GM06990 (cell line): ENCODE measurements around the gene WIPF2.

Source experiments
- DNase-seq: peaks from one replicate; pipeline ENCODE4 v3.0.0-alpha.2; 2011; ENCODE audit not compliant: insufficient read length; ENCODE audit errors: extremely low read depth
- H3K27me3 ChIP-seq: replicated peaks from 2 replicates; pipeline ENCODE4 v1.6.0; 2011; ENCODE audit warnings: low read length; ENCODE audit not compliant: control insufficient read depth, insufficient read depth
- H3K36me3 ChIP-seq: 2 replicates; pipeline ENCODE4 v1.5.1; 2011; ENCODE audit warnings: low read length; ENCODE audit not compliant: control insufficient read depth, insufficient read depth
- H3K4me3 ChIP-seq: replicated peaks from 2 replicates; pipeline ENCODE4 v1.5.1; 2011; ENCODE audit warnings: low read depth, mild to moderate bottlenecking, control low read depth, low read length
- TF ChIP-seq, protein P1 (sequence below): IDR thresholded peaks from 2 replicates; pipeline ENCODE4 v1.5.1; 2011; ENCODE audit warnings: low read length, control low read depth, mild to moderate bottlenecking, inconsistent platforms; ENCODE audit not compliant: insufficient read depth, poor library complexity, severe bottlenecking

The WIPF2 gene

DNA sequence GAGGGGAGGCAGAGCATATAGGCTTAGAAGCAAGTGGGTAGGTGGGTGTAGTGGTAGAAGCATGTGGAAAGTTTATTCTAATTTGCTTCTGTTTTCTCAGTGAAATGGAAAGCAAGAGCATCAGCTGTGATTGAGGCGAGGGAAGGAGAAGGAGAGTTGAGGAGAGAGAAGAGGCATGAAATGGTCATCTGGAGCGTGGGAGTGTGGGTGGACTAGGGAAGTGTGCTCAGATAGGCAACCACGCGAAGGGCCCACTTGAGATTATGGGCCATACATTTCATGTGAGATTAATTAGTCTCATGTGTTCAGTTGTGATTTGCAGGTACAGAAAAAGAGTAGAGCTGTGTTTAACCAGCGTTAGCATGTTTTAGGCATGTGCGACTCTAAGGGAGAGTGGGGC is 47.8 kb downstream of the WIPF2 start:
- Histone ChIP-seq H3K27me3 (no peaks in the 10 kb centered on the region), H3K4me3 (no peak overlapping the region), H3K36me3 (peaks cover 10% of the 10 kb centered on the region)
- DNase-seq: no peak
- TF ChIP-seq, protein P1, sequence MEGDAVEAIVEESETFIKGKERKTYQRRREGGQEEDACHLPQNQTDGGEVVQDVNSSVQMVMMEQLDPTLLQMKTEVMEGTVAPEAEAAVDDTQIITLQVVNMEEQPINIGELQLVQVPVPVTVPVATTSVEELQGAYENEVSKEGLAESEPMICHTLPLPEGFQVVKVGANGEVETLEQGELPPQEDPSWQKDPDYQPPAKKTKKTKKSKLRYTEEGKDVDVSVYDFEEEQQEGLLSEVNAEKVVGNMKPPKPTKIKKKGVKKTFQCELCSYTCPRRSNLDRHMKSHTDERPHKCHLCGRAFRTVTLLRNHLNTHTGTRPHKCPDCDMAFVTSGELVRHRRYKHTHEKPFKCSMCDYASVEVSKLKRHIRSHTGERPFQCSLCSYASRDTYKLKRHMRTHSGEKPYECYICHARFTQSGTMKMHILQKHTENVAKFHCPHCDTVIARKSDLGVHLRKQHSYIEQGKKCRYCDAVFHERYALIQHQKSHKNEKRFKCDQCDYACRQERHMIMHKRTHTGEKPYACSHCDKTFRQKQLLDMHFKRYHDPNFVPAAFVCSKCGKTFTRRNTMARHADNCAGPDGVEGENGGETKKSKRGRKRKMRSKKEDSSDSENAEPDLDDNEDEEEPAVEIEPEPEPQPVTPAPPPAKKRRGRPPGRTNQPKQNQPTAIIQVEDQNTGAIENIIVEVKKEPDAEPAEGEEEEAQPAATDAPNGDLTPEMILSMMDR: no peak

DNA sequence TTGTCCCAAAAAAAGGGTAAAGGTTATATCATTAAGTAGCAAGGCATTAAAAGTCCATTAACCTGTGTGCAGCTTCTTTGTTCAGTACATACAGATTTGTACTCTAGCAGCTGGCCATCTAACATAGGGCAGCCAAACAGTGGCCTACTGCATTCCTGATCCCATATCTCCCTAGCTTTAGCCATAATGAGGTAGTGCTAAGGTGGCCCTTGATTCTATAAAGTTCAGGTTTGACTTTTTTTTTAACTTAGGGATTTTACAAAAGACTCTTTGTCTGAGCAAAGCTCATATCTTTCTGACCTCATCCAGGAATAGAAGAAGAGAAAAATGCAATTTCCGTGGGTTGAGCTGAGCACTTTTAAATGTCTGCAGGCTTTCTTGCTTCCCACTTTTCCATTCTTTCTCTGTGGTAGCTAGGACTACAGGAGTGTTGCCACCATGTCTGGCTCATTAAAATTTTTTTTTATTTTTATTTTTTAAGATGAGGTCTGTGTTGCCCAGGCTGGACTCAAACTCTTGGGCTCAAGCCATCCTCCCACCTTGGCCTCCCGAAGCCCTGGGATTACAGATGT is 49.1 kb downstream of the WIPF2 start:
- peaks cover 10% of the 10 kb centered on the region for H3K36me3 ChIP-seq

DNA sequence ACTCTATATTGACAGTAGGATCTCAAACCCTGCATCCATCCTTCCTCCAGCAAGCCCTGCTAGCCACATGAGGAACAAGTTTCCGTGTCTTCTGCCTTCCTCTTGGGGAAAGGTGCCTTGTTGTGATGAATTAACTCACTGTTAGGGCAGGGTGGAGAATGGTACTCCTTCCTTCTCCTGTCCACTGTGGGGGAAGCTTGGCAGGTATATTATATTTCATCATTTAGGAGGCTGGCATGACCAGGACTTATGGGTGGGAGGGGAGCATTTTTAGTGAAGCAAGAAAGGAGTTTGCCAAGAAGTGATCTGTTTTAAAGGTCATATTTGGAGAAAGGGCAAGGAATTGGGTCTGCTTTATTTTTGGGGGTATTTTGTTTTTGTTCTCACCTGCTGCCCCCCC is 59.3 kb downstream of the WIPF2 start:
- no peak for DNase-seq
- Histone ChIP-seq H3K36me3 (peaks cover 22% of the 10 kb centered on the region), H3K4me3 (no peak overlapping the region), H3K27me3 (no peaks in the 10 kb centered on the region)
- TF ChIP-seq, protein P1: no peak

More for the DNA sequence above, 49.1 kb downstream of the WIPF2 start:
- no peak for DNase-seq
- Histone ChIP-seq H3K27me3 (no peaks in the 10 kb centered on the region), H3K4me3 (no peak overlapping the region)
- TF ChIP-seq, protein P1: no peak

DNA sequence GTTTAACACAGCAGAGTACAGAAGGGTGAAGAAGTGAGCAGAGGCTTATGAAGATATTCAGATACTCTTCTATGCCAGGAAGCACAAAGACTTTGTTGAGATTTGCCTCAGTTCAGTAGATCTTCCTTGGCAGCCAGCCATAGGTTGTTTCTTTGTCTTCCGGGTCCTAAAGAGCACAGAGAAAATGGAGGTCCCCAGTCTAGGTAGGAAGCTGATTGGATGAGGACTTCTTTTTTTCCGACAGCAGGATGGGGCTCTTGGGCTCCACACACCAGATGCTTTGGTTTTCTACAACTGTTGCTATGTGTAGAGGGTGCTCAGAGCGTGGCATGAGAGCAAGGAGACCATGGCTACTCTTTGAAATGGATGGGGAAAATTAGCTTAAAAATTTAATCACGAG is 60.3 kb downstream of the WIPF2 start:
- Histone ChIP-seq H3K27me3 (no peaks in the 10 kb centered on the region), H3K36me3 (peaks cover 18% of the 10 kb centered on the region), H3K4me3 (no peak overlapping the region)
- TF ChIP-seq, protein P1: no peak
- DNase-seq: no peak

DNA sequence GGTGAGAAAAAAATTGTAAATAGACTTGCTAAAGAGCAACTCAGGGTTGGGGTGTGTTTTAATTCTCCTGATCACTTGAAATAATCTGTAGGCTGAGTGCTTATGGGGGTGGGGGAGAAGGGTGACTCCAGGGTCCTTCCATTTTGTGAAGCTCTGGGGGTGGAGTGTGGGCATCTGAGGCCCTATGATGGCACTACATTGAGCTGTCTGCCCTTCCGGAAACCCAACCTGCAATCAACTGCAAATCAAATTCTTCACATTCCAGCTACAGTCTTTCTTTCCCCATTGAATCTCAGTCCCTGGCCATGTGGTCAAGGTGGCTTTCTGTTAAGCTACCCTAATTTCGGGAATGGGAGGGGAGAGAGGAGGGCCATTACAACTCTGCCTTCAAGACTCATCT is 62.6 kb downstream of the WIPF2 start:
- Histone ChIP-seq H3K36me3 (peaks cover 16% of the 10 kb centered on the region), H3K27me3 (no peaks in the 10 kb centered on the region), H3K4me3 (no peak overlapping the region)
- DNase-seq: no peak
- TF ChIP-seq, protein P1: no peak

DNA sequence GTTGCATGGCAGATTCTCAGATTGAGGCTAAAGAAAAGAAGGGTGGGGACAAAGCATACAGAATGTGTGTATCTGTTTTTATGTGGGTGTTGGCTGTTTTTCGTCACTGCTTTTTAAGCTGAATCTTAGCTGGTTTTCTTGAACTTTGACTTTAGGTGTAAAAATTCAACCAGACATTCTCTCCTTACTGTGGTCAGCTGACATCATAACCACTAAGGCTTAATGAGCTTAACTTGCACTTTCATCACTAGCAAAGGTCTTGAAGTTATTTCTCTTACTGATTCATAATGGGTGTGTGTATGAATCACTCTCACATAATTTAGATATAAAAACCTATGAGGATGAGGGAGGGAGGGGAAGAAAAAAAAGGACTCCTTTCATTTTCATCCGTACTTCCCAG is 64.6 kb downstream of the WIPF2 start:
- Histone ChIP-seq H3K27me3 (no peaks in the 10 kb centered on the region), H3K4me3 (no peak overlapping the region), H3K36me3 (peaks cover 12% of the 10 kb centered on the region)
- TF ChIP-seq, protein P1: no peak
- no peak for DNase-seq
